Islet precursor cell (in vitro differentiated cells): ENCODE results near the gene LYSMD3.
A peak's percentile ranks its signal among the peaks of the same experiment; 100 is the strongest.
"Not testable (repeated sequence)": the region's sequence is repeated elsewhere in the genome, so short reads cannot be mapped to it uniquely, and the experiment has no call there.

Experiments used
- DNase-seq: peaks from one replicate; pipeline ENCODE4 v3.0.0-alpha.2; 2018

Gene LYSMD3

GRCh38 chr5:90529194-90529938 lies at the start of gene LYSMD3:
Gene LYSMD3, minus strand, starts transcription at chr5:90529584. Its CDS starts 4,295 bp downstream, at chr5:90525289.
- DNase-seq = peak; percentile 99

- DNase-seq = not testable (repeated sequence)
These were observed 47.2 kb upstream of the LYSMD3 start for GRCh38 chr5:90576566-90576965.

DNA sequence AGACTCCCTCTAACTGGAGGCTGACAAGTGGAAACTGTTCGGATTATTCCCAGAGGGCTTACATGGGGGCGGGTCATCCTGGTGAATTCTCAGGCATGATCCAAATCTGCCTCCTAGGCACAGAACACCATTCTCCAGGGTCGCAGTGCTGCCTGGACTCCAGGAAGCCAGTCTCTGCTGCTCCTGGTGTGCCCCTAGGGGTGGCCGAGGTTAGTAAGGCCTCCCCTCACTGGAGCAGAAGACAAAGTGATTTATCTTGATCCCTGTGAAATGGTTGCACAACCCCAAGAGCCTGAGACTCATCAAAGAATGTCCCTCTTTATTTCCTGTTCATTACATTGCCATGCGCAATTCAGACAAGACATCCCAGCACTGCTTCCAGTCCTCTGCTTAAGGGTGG lies 46.3 kb upstream of the LYSMD3 start:
- DNase-seq = no peak

- DNase-seq = no peak
These were observed 41.9 kb upstream of the LYSMD3 start for GRCh38 chr5:90571147-90571773.

DNA sequence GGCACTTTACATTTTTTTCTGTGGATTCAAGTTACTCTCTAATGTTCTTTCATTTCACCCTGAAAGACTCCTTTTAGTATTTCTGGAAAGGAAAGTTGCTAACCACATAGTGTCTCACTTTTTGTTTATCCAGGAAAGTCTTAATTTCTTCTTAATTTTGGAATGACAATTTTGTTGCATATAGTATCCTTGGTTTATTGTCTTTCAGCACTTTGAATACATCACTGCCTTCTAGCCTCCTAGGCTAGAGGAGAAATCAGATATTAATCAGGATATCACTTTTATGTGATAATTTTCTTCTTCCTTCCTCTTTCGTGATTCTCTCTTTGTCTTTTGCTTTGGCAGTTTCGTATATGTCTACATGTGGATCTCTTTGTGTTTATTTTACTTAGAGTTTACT lies 40.6 kb upstream of the LYSMD3 start:
- DNase-seq = no peak

DNA sequence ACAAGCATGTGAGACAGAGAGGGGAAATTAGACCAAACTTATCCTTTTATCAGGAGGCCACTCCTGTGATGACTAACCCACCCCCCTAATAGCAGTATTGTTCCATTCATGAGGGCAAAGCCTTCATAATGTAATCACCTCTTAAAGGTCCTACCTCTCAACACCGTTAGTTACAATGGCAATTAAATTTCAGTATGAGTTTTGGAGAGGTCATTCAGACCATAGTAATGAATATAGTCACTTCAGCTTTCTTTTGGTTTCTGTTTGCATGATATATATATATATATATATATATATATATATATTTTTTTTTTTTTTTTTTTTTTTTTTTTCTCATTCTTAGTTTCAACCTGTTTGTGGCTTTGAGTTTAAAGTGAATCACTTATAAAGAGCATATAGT lies 39.7 kb upstream of the LYSMD3 start:
- DNase-seq = no peak

DNA sequence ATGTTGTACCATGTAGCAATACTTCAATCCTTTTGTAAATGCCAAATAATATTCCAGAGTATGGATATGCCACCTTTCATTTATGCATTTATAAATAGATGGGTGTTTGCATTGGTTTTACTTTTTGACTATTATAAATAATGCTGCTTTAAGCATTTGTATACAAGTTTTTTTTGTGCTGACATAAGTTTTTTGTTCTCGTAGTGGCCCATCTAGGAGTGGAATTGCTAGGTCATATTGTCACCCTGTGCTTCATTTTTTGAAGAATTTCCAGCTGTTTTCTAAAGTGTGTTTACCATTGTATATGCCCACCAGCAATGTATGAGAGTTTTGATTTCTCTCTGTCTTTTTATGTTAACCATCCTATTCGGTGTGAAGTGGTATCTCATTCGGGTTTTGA lies 36.1 kb upstream of the LYSMD3 start:
- no peak for DNase-seq

- DNase-seq = no peak
These were observed 33.7 kb upstream of the LYSMD3 start for GRCh38 chr5:90563108-90563507.

GRCh38 chr5:90562341-90562740 lies 33.0 kb upstream of the LYSMD3 start:
- no peak for DNase-seq

GRCh38 chr5:90561766-90562165 lies 32.4 kb upstream of the LYSMD3 start:
- no peak for DNase-seq

GRCh38 chr5:90560771-90561170 lies 31.4 kb upstream of the LYSMD3 start:
- DNase-seq = no peak

DNA sequence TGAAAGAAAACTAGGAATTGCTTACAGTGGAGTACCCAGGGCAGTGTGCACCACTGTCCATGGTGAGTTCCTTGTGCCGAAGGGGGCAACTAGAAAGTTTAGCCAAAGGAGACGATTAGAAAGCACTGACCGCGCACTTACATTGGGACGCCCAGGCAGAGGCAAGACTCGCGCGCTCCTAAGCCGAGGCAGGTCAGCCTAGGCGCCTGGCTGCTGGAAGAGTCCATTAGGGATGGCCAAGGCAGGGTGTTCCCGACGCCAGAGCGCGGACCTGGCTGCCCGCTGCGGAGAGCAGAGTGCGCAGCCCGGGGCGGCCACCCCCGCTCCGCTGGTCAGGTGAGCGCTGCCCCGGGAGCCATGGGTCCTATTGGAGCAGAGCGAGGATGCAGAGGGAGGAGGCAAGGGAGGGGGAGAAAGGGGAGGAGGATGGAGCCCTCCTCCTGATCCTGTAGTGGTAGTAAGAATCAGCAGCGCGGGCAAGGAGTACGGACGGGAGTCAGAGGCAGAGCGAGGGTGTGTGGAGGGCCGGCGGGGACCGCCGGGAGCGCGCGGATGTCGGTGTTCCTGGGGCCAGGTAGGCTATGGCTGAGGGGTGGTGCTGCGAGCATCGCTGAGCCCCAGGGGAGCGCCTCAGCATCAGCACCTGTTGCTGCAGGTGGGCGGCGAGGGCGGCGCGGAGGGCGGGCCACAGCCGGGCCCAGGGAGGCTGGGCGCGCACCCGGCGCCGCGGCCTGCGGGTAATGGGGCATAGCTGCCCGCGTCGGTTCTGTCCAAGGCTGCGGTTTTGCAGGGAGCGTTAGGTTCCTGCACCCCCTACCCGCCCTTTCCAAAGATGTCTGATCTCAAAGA lies 29.2 kb upstream of the LYSMD3 start, which contains the start of gene ADGRV1:
Gene ADGRV1 (plus strand): TSS at position 454 of the 849 bp plus-strand sequence. CDS start 99 bp downstream, at position 553.
- DNase-seq = peak; percentile 99

DNA sequence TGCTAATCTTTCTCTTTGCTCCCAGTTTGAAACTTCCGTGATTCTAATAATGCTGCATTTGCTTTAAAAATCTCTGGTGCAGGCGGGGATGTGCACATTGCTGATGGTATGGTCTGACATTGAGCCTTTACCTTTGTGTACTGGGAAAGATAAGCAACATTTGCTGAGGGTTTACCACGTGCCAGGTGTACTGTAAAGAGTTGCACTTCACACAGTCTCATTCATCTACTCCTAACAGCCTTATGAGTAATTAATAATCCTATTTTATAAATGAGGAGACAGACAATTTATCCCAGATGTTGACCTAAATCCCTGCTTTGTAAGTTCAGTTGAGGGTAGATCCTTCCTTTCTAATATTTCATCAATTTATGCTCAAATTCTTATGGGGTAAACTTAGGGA lies 28.5 kb upstream of the LYSMD3 start:
- DNase-seq = no peak

DNA sequence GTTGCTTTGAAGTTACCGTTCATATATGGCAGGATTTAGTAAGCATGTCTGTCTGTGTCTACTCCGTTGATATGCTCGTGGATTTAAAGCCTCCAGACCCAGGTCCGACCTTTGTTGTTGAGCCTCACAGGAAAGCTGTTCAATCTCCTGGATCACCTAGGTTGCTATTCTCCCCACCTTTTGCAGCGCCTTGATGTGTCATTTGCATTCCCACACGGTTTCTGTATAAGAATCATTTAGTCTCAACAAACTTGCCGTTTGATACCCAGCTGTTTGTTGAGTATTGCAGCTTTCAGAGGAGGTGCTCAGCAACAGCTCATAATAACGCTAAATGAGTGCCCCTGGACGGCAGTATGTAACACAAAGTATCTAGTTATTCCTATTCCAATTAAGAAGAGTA lies 28.0 kb upstream of the LYSMD3 start:
- DNase-seq = no peak

DNA sequence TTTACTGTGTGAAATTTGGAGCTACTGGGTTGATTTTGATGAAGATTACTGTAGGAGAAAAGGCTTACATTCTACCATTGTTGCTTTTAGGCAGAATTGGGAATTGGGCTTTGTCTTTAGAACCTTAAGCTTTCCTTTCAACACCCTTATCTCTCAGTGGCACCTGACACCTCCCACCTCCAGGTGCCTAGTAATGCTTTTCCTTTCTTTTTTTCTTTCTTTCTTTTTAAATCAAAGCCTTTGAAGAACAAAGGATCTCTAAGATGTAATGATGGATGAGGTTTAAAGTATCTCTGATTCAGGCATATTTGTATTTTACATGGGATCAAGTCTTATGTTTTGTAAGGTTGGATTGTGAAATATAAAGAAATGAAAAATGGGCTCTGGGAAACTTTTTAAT lies 26.3 kb upstream of the LYSMD3 start:
- DNase-seq = no peak

DNA sequence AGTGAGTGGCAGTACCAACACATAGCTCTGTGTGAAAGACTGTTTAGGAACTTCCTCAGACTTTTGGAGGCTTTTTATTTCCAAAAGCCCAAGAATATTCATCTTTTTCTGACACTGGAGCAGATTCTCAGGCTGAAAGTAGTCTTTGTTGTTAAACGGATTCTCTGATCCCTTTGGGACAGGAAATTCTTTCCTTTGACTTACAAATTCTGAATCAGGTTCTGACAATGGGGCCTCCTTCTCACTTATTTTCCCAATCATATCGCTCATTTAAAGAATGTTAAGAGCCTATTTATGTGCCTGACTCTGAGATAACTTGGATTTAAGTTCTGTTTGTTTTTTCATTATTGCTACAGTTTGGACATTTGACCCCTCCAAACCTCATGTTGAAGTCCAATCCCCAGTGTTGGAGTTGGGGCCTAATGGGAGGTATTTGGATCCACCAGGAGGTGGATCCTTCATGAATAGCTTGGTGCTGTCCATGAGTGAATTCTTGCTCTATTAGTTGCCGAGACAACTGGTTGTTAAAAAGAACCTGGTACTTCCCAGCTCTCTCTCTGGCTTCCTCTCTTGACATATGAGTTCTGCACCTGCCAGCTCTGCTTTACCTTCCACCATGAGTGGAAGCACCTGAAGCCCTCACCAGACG lies 25.1 kb upstream of the LYSMD3 start:
- DNase-seq = no peak

DNA sequence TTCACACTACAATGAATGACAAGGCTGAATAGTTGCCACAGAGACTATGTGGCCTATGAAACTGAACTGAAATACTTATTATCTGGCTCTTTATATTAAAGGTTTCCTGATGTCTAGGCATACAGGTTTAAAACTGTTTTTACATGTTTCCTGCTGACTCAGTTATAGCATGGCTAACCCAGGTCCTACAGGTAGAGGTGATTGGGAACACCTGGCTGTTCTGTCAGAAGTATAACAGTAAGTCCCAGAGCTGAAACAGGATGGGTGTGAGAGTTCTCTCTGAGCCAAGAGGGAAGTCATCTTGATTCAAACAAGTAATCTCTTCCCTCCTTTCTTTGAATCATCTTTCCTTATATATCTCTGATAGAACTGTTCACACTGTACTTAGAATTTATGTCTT lies 24.3 kb upstream of the LYSMD3 start:
- DNase-seq = no peak

- DNase-seq = no peak
These were observed 22.0 kb upstream of the LYSMD3 start for GRCh38 chr5:90551376-90551775.

- DNase-seq = no peak
These were observed 21.6 kb upstream of the LYSMD3 start for GRCh38 chr5:90550963-90551362.

DNA sequence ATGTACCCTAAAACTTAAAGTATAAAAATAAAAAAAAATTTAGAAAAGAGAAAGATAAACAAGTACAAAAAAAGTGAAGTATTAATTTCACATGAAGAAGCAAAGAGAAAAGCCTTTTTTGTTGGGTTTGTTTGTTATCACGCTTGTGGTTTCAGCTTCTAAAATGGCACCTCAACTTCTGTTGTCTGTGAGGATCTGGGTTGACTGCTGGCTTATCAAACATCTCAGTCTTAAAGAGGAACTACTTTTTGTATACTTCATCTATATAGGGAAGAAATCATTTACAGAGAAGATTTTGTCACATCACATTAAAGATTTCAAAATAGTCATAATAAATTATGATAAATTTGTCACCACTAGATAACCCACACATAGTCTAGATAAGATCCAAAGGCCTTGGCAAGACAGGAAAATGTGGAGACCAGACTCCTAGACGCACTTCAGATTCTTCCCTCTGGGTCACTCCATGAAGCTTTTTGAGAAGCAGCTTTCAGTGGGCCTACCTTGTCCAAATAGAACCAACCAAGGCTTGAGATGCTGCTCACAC lies 20.4 kb upstream of the LYSMD3 start:
- no peak for DNase-seq

- no peak for DNase-seq
These were observed 19.8 kb upstream of the LYSMD3 start for GRCh38 chr5:90549223-90549622.

- DNase-seq = no peak
These were observed 18.7 kb upstream of the LYSMD3 start for GRCh38 chr5:90548069-90548593.
